Body of pancreas (tissue), 4 donors: ENCODE data around the gene SSNA1.

ENCODE experiments used
- POLR2A ChIP-seq, 3 donors: fragments of 450-650 bp; IDR thresholded peaks; one replicate each; pipeline ENCODE4 v1.6.1; 2016; ENCODE audit warnings: antibody characterized with exemption in 3 of 3, mild to moderate bottlenecking in 2 of 3
- TF ChIP-seq, protein P1 (sequence below), 7 experiments: fragments of 450-650 bp in 4 of 7; fragments of 200-600 bp in 3 of 7; sonication (generic) in 3 of 7; IDR thresholded peaks; one replicate each; pipeline ENCODE4 v1.5.1; 2016 to 2019; ENCODE audit warnings: antibody characterized with exemption in 7 of 7

DNA sequence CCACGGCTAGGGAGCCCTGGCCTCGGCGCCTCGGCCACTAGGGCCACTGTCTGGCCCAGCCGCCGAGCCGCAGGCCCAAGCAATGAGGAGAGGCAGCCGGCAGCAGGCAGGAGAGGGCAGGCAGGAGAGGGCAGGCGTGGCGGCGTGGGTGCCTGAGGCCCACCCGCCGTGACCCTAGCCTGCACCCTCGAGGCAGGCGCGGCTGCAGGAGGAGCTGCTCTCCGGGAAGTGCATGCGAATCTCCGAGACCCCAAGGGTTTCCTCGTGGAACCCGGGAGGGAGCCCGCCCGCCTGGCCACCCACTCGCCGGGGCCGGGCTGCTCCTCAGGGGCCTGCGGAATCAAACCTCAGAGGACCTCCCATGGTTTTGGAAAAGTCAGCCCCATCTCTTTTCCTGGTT lies 40.2 kb upstream of the SSNA1 start:
- TF ChIP-seq, protein P1, sequence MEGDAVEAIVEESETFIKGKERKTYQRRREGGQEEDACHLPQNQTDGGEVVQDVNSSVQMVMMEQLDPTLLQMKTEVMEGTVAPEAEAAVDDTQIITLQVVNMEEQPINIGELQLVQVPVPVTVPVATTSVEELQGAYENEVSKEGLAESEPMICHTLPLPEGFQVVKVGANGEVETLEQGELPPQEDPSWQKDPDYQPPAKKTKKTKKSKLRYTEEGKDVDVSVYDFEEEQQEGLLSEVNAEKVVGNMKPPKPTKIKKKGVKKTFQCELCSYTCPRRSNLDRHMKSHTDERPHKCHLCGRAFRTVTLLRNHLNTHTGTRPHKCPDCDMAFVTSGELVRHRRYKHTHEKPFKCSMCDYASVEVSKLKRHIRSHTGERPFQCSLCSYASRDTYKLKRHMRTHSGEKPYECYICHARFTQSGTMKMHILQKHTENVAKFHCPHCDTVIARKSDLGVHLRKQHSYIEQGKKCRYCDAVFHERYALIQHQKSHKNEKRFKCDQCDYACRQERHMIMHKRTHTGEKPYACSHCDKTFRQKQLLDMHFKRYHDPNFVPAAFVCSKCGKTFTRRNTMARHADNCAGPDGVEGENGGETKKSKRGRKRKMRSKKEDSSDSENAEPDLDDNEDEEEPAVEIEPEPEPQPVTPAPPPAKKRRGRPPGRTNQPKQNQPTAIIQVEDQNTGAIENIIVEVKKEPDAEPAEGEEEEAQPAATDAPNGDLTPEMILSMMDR (IDR thresholded peaks at IDR 0.05): no peak
- no peak for TF ChIP-seq POLR2A (IDR thresholded peaks at IDR 0.05)
